Right cardiac atrium (tissue), 5 donors: Measurements from ENCODE around the gene NET1. TPM values are rescaled to one million over a fixed set of nuclear protein-coding genes. Genes with fewer than 3 reads are reported as not detected.

Source experiments
- ATAC-seq, 2 donors: fragments of 200-7000 bp; cut with Tn5 transposase; one replicate each; pipeline versions ENCODE4 v1.8.0 to v1.9.1; 2020; ENCODE audit warnings: moderate library complexity in 2 of 2, mild to moderate bottlenecking in 1 of 2
- DNase-seq, 3 donors: peaks; one replicate each; pipeline ENCODE4 v3.0.0-alpha.2; 2020
- H3K27ac ChIP-seq: one replicate; pipeline ENCODE4 v1.5.1; 2013; ENCODE audit warnings: mild to moderate bottlenecking, low read length, control low read depth, moderate library complexity
- H3K27me3 ChIP-seq: one replicate; pipeline ENCODE4 v1.6.1; 2013; ENCODE audit not compliant: control insufficient read depth, insufficient read depth
- H3K4me1 ChIP-seq: one replicate; pipeline ENCODE4 v1.6.1; 2013; ENCODE audit warnings: low read length; ENCODE audit not compliant: control insufficient read depth, insufficient read depth
- H3K4me3 ChIP-seq: one replicate; pipeline ENCODE4 v1.5.1; 2013; ENCODE audit warnings: low read length, control low read depth
- H3K9me3 ChIP-seq: one replicate; pipeline ENCODE4 v1.6.1; 2013; ENCODE audit warnings: low read length; ENCODE audit not compliant: control insufficient read depth
- WGBS: extraction: QIAGEN DNeasy Blood & Tissue Kit; methylation state at CpG from one replicate; pipeline ENCODE4 v1.1.7; 2013; 5-methylcytosine and 5-hydroxymethylcytosine counted together
- intact Hi-C, 4 donors: fragments of 100-400 bp; cut with DNase I; formaldehyde crosslinking; loops; one replicate each; pipeline versions ENCODE4 v1.11.0 to v1.14.0; 2022 to 2023
- polyA plus RNA-seq: library from polyadenylated mRNA; stranded (reverse); fragments of 200-250 nt; gene quantifications from one replicate; pipeline ENCODE4 v1.2.3, GENCODE V29; 2013
- total RNA-seq, 4 donors: library from RNA; stranded (reverse); fragmentation: NEBNext Ultra II Directional; extraction: Animal tissue kit (Norgen Biotek cat#: 25700); gene quantifications; one replicate each; pipeline ENCODE4 v1.2.1, GENCODE V29; 2021
- donor health status: healthy with polysubstance abuse.
- donor health status: DM: no; HTN: yes; CAD: no.
- donor health status: DM: no; HTN: no; CAD: no.
- donor health status: DM: no; HTN: yes; CAD: no; lungs with severe emphysema.
- donor health status: DM: yes; HTN: yes; CAD: no.

The NET1 gene
- total and polyA plus RNA-seq, 5 donors: 6.7 to 26.6 (median 16.9) TPM

DNA sequence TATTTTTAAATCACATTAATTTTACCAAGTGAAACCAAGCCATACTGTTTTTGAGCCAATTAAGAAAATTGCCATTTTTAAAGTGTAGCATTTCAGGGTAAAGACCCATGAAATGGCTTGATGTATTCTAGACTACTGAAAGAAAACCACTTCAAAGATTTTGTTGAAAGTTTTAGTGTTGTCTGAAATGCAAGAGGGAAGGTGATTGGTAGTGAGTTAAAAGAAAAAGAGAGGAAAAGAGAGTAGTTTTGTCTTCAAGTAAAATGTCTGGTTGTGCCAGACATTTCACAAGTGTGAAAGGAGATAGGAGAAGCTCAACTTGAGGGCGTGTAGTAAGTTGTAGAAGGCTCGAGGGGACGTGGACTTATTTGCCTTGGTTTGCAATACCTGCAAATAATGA is 45.4 kb downstream of the NET1 start:
- DNase-seq (no peak), ATAC-seq (no peak)
- Histone ChIP-seq H3K27me3 (no peaks in the 10 kb centered on the region), H3K9me3 (no peaks in the 10 kb centered on the region), H3K27ac (no peak overlapping the region), H3K4me3 (no peak overlapping the region), H3K4me1 (no peaks in the 10 kb centered on the region)
- 82% methylated on average over 3 of the region's 3 CpGs for WGBS
- intact Hi-C loops: no loop called here

DNA sequence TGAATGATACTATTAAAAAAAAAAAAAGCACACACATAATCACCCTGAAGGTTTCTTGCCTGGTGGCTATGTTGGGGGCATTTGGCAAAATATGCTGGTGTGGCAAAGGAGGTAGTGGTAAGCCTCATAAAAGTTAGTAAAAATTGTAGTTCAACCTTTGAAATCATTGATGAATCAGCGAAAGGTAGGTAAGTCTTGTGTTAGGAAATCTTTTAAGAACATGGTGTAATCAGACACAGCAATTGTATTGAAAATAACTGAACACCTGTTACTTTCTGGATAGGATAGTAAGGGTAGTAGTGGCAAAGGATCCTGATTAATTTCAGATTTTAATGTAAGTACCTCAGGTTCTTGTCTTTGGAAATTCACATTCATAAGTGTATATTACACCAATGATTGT is 46.1 kb downstream of the NET1 start:
- DNase-seq (no peak), ATAC-seq (no peak)
- 98% methylated on average over 1 of the region's 1 CpG for WGBS

DNA sequence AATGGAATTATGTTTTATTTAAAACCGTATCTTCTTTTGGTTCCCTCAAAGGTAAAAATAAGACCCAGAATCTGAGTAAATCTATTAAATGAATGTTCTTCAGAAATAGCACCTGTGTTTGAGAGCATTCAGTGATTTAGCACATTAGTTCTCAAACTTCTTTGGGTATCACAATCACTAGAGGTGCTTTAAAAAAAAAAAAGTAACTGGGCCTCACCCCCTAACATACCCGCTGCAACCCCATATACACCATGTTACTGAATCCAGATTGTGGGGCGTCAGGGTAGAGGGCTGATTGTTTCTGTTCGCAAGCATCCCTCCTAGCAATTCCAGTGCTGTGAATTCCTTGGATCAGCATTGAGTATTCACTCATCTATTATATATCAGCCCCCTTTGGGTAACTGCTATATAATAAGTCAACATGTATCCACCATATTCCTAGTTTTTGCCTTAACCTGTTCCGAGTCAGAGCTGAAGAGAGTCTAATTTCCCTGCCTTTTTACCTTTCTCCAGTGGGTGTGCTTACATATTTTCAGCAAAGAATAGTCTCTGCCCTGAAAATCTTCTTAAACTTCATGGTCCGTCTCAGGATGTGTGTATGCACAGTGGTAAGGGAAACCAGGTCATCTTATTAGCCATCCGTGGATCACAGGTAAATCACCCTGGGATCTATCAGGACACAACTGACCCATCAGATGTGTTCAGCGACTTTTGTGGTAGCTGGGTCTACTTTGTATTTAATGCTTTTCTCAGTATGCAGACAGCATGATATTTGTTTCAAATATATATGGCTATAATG is 46.8 kb downstream of the NET1 start:
- Histone ChIP-seq H3K4me1 (no peaks in the 10 kb centered on the region), H3K27ac (no peak overlapping the region), H3K9me3 (no peaks in the 10 kb centered on the region), H3K4me3 (no peak overlapping the region), H3K27me3 (no peaks in the 10 kb centered on the region)
- no peak for ATAC-seq
- WGBS: 90% methylated on average over 8 of the region's 8 CpGs
- intact Hi-C loops: no loop called here
- no peak for DNase-seq

More for the DNA sequence above, 46.1 kb downstream of the NET1 start:
- Histone ChIP-seq H3K4me1 (no peaks in the 10 kb centered on the region), H3K4me3 (no peak overlapping the region), H3K27me3 (no peaks in the 10 kb centered on the region), H3K9me3 (no peaks in the 10 kb centered on the region), H3K27ac (no peak overlapping the region)
- intact Hi-C loops: no loop called here

DNA sequence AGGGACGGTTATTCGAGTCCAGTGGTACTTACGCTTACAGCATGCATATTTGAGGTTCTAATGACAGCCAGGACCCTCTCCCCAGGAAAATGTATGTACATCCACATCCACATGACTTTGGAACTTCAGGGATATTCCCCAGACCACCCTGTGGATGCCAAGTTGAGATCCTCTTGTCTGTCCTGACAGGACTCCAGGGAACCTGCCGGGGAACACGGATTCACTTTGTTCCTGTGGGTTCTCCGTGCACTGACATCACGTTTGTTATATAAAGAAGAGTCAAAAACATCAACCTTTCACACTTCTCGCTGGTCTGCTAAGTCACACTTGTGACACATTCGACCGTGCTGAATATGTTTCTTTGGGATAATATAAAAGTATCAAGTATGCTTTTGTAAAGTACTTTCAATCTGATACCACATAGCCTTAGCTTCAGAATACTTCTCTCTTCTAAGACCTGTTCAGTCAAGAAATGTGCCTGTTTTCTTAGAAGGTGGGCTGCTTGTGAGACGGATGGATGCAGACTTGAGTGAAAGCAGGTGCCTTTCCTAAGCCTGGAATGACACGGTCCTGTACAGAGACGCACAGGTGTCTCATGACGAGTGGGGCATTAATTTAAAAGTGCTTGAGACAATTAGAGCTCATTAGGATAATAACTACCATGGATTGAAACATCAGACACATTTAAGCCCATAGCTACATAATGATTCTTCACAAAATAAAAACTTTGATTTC is 48.3 kb downstream of the NET1 start:
- Histone ChIP-seq H3K27me3 (no peaks in the 10 kb centered on the region), H3K9me3 (no peaks in the 10 kb centered on the region), H3K4me1 (no peaks in the 10 kb centered on the region), H3K27ac (no peak overlapping the region), H3K4me3 (no peak overlapping the region)
- ATAC-seq (no peak), DNase-seq (no peak)
- 91% methylated on average over 14 of the region's 14 CpGs for WGBS
- intact Hi-C loops: no loop called here

DNA sequence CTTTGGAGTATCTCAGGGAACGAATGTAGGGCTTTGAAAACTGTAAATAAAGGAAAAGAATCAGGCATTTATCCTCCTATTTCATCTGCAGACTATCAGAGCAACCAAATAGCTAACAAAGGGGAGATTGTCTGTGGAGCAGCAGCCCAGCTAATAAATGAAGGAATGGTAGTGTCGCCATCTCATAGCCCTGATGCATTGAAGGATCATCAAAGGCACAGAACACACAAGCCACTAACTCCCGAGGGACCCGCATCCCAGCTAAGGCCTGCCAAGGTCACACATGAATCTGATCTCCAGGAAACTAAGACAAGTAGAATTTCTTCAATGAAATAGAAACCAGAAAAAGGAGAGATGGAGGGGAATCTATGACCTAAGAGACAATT is 48.8 kb downstream of the NET1 start:
- H3K27ac ChIP-seq: no peak overlapping the region
- ATAC-seq: no peak
- H3K4me3 ChIP-seq: no peak overlapping the region
- H3K4me1 ChIP-seq: no peaks in the 10 kb centered on the region
- H3K27me3 ChIP-seq: no peaks in the 10 kb centered on the region
- intact Hi-C loops: no loop called here
- H3K9me3 ChIP-seq: no peaks in the 10 kb centered on the region
- 81% methylated on average over 4 of the region's 4 CpGs for WGBS
- no peak for DNase-seq

DNA sequence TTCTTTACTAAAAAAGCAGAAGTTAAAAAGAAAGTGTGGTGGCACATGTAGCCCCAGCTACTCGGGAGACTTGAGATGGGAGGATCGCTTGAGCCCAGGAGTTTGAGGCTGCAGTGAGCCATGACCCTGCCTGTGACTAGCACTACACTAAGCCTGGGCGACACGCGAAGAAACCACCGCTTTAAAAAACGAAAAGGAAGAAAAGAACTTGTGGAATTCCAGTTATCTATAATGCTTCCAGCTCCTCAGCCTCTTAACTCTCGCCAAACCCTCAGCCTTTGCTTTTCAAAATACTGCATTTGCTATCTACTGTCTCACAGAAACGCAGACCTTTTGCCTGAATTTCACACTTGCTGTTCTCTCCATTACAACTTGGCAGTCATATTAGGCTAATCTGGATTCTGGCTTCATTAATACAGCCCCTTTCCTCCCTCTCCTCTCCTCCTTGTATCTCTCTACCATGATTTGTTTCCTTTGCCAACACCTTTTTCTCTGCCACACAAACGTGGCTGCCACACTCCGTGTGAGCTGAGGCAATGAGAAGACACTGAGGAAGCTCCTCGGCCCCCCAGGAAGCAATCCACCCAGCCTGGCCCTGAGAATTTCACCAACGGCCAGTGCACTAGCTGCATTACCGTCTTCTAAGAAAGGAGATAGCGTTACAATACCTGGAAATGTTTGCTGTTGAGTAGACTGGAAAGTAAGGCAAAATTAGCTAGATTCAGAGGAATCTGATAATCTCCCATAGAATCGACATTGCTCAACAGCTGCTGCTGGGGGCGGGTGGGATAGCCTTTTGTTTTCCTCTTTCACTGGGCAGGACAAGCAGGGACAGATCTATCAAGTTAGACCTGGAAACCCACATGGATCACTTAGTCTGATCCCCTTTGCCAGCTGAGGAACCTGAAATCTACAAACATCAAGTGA is 49.8 kb downstream of the NET1 start:
- Histone ChIP-seq H3K27me3 (no peaks in the 10 kb centered on the region), H3K27ac (no peak overlapping the region), H3K4me1 (no peaks in the 10 kb centered on the region), H3K9me3 (no peaks in the 10 kb centered on the region), H3K4me3 (no peak overlapping the region)
- DNase-seq (no peak), ATAC-seq (peak in 1 of 2 donors; percentile 23)
- WGBS: 39% methylated on average over 17 of the region's 17 CpGs
- intact Hi-C loops: no loop called here

DNA sequence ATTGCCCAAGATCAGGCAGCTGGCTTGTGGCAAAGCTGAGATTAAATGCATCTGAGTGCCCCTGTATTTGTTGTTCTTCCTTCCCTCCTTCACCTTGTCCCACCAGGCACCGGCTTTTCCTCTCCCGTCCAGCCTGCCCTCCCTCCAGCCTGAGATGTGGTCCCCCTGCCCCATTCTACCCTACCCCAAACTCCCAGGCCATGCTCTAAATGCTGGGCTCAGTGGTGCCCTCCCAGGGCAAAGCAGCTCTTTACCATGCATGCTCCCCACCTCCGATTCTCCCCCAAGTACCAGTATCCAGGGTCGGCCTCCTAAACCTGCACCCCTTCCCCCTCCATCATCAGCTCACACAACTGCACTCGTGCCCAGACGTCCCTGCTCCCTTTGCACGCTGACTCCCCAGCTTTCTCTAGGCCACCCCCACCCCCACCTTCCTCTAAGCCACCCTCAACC is 50.5 kb downstream of the NET1 start:
- WGBS: 85% methylated on average over 7 of the region's 7 CpGs
- DNase-seq: no peak
- no peak overlapping the region for H3K27ac ChIP-seq
- H3K27me3 ChIP-seq: no peaks in the 10 kb centered on the region
- ATAC-seq: no peak
- H3K4me1 ChIP-seq: no peaks in the 10 kb centered on the region
- no peaks in the 10 kb centered on the region for H3K9me3 ChIP-seq
- intact Hi-C loops: no loop called here
- no peak overlapping the region for H3K4me3 ChIP-seq

DNA sequence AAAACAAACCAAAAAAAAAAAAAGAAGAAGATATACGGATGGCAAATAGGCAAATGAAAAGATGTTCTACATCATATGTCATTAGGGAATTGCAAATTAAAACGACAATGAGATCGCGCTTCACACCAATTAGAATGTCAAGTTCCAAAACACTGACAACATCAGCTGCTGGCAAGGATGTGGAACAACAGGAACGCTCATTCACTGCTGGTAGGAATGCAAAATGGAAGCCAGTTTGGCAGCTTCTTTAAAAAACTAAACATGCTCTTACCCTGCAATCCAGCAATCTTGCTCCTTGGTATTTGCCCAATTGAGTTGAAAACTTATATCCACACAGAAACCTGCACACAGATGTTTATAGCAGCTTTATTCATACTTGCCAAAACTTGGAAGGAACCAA is 52.2 kb downstream of the NET1 start:
- intact Hi-C loops: no loop called here

DNA sequence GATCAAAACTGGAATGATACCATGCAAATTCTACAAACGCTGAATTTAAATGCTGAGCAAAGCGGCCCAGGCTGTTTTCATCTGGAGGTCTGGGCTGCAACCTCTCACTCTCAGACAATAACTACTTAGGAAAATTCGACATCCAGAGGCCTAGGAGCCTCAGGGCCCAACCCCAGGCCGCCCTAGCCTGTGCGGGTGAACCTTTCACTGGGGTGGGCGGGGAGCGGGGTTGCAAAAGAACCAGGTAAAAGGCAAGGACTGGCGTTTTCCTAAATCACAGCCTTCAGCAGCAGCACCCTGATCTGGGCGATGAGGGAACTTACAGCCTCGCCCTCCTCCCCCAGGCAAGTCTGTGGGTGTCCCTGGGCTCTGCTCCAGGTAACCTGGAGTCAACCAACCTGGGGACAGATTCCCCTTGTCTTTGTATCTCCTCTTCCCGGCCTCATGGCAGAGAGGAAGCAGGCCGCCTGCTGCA is 53.7 kb downstream of the NET1 start:
- Histone ChIP-seq H3K4me3 (no peak overlapping the region), H3K9me3 (no peaks in the 10 kb centered on the region), H3K27me3 (no peaks in the 10 kb centered on the region), H3K4me1 (no peaks in the 10 kb centered on the region), H3K27ac (no peak overlapping the region)
- 78% methylated on average over 12 of the region's 12 CpGs for WGBS
- no peak for ATAC-seq
- DNase-seq: no peak
- intact Hi-C loops: no loop called here

More for the DNA sequence above, 52.2 kb downstream of the NET1 start:
- DNase-seq (no peak), ATAC-seq (no peak)
- 64% methylated on average over 5 of the region's 5 CpGs for WGBS
- Histone ChIP-seq H3K9me3 (no peaks in the 10 kb centered on the region), H3K27ac (no peak overlapping the region), H3K4me3 (no peak overlapping the region), H3K27me3 (no peaks in the 10 kb centered on the region), H3K4me1 (no peaks in the 10 kb centered on the region)

DNA sequence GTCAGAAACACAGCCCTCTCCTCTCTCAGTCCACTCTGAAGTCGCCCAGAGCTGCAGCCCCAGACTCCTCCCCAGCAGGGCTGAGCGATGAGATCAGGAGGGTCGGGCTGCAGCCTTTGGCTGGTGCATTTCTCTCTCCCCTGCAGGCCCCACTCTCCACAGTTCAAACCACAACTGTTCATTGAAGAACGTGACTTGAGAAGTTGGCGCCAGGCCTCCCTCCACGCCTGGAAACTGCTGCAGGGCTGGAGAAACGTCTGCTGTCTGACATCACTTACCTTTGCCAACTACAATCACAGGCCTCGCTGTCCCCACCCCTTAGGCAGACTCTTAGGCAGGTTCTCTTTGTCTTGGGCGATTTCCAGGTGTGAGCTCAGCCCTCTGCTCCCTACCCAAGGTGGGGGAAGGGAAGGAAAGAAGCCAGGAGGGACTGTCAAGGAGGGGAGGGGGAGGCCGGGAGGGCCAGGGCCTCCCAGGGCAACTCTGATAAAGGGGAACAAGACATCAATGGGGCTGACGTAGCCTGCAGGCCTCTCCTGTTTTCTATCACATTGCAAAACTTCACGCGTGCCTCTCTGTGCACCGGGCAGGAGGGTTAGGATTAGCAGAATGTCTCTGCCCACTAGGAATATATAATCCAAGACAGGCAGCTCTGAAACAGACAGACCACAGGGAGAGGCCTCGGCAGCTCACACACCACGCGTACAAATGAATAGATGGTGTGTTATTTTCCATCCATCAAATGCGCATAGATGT is 54.3 kb downstream of the NET1 start:
- WGBS: 63% methylated on average over 18 of the region's 18 CpGs
- Histone ChIP-seq H3K9me3 (no peaks in the 10 kb centered on the region), H3K4me1 (no peaks in the 10 kb centered on the region), H3K27me3 (no peaks in the 10 kb centered on the region), H3K27ac (no peak overlapping the region), H3K4me3 (no peak overlapping the region)
- ATAC-seq (peak; percentile 45 to 51), DNase-seq (no peak)
- intact Hi-C loops: no loop called here
